ENCODE measurements around the gene BBS9. TPM values are rescaled to one million over a fixed set of nuclear protein-coding genes. Genes with fewer than 3 reads are reported as not detected.

BBS9 gene
- total and polyA plus RNA-seq, 2 of the 4 experiments (the other 2 are of a cell fraction): 7.9 to 9.5 TPM

- Histone ChIP-seq H3K18ac (ENCODE audit: low read depth, low read length) (no peak overlapping the region), H4K20me1 (ENCODE audit: insufficient read depth, low read length) (peaks cover 3% of the 10 kb centered on the region; the same call in 1 of the 2 replicates), H2BK20ac (ENCODE audit: low read depth, low read length) (no peak overlapping the region), H3K4ac (ENCODE audit: low read depth, low read length) (no peak overlapping the region), H2AK5ac (ENCODE audit: low read depth, low read length) (no peak overlapping the region), H2AFZ (replicated peaks; ENCODE audit: low read length, poor library complexity) (no peak overlapping the region), H3K4me2 (ENCODE audit: low read depth, low read length) (no peak overlapping the region), H2BK120ac (ENCODE audit: low read depth, low read length) (no peak overlapping the region), H4K5ac (ENCODE audit: low read depth, low read length) (no peak overlapping the region), H3K27ac (ENCODE audit: insufficient read depth, low read length) (no peak overlapping the region), H3K36me3 (ENCODE audit: control insufficient read depth, insufficient read depth, low read length) (peaks cover 37% of the 10 kb centered on the region), H4K91ac (ENCODE audit: insufficient read depth, low read depth, low read length) (no peak overlapping the region), H2BK5ac (ENCODE audit: low read depth, low read length, poor library complexity, severe bottlenecking) (no peak overlapping the region), H3K9ac (ENCODE audit: low read depth, low read length) (no peak overlapping the region), H3K4me3 (ENCODE audit: insufficient read depth, low read depth, low read length) (no peak overlapping the region), H3K14ac (replicated peaks; ENCODE audit: low read depth, low read length) (no peak overlapping the region), H3K9me1 (ENCODE audit: insufficient read depth, low read length) (peaks cover 4% of the 10 kb centered on the region; the same call in 1 of the 2 replicates), H3K27me3 (ENCODE audit: control insufficient read depth, insufficient read depth, low read length) (no peaks in the 10 kb centered on the region), H2BK15ac (ENCODE audit: low read depth, low read length) (no peak overlapping the region), H3K9me3 (ENCODE audit: control insufficient read depth, insufficient read depth, low read length) (no peaks in the 10 kb centered on the region), H3K4me1 (ENCODE audit: control insufficient read depth, insufficient read depth, low read length) (no peaks in the 10 kb centered on the region), H3K79me1 (ENCODE audit: low read depth in 1 of 2, low read length in 2 of 2) (peaks cover 27 to 38% of the 10 kb centered on the region in 2 experiments), H4K8ac (ENCODE audit: low read depth in 2 of 2, low read length in 2 of 2) (no peak overlapping the region), H3K23ac (ENCODE audit: low read depth, low read length) (no peak overlapping the region), H3K56ac (ENCODE audit: extremely low read depth, insufficient read depth, low read length) (no peak overlapping the region), H2AK9ac (replicated peaks; ENCODE audit: low read depth, low read length, poor library complexity) (no peak overlapping the region)
- ChIA-PET POLR2A (ENCODE audit: unreplicated experiment) (no interaction called here), CTCF (no interaction called here)
- dilution Hi-C loops (cut with HindIII; ENCODE audit: low sequenced_read_pairs, unreplicated experiment) (no loop called here), in situ Hi-C loops (cut with MboI; ENCODE audit: low sequenced_read_pairs) (no loop called here), intact Hi-C loops (cut with micrococcal nuclease) (no loop called here)
- DNase-seq: no peak
- ATAC-seq (ENCODE audit: low read depth): no peak
- no CpG with 5 or more reads among the region's 3 CpGs for WGBS, 2 experiments (ENCODE audit: extremely low coverage in 2 of 2, insufficient read length in 1 of 2)
- no peak for TF ChIP-seq BHLHE40 (IDR thresholded peaks at IDR 0.05; ENCODE audit: low read depth, low read length)
- TF ChIP-seq NFE2L2 (IDR thresholded peaks at IDR 0.05; ENCODE audit: low read depth, low read length): no peak
- TF ChIP-seq POLR2A (IDR thresholded peaks at IDR 0.05; ENCODE audit: low read depth, low read length): no peak
- TF ChIP-seq MAZ (IDR thresholded peaks at IDR 0.05; ENCODE audit: borderline replicate concordance, low read depth, low read length): no peak
- no peak for TF ChIP-seq RAD21 (IDR thresholded peaks at IDR 0.05; ENCODE audit: low read length)
- no peak for TF ChIP-seq CEBPB (IDR thresholded peaks at IDR 0.05; ENCODE audit: low read depth, low read length)
- TF ChIP-seq CTCF (conservative IDR thresholded peaks at IDR 0.05; ENCODE audit: low read depth, low read length): no peak
- TF ChIP-seq SMC3 (IDR thresholded peaks at IDR 0.05; ENCODE audit: low read depth, low read length): no peak
- TF ChIP-seq CHD1 (IDR thresholded peaks at IDR 0.05; ENCODE audit: low read depth, low read length): no peak
- TF ChIP-seq FOS (IDR thresholded peaks at IDR 0.05; ENCODE audit: low read depth, low read length): no peak
- no peak for TF ChIP-seq RCOR1 (IDR thresholded peaks at IDR 0.05; ENCODE audit: insufficient replicate concordance, low read length)
- TF ChIP-seq, protein P1, sequence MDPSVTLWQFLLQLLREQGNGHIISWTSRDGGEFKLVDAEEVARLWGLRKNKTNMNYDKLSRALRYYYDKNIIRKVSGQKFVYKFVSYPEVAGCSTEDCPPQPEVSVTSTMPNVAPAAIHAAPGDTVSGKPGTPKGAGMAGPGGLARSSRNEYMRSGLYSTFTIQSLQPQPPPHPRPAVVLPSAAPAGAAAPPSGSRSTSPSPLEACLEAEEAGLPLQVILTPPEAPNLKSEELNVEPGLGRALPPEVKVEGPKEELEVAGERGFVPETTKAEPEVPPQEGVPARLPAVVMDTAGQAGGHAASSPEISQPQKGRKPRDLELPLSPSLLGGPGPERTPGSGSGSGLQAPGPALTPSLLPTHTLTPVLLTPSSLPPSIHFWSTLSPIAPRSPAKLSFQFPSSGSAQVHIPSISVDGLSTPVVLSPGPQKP (IDR thresholded peaks at IDR 0.05; ENCODE audit: borderline replicate concordance, low read depth, low read length): no peak
- no peak for TF ChIP-seq MXI1 (IDR thresholded peaks at IDR 0.05; ENCODE audit: borderline replicate concordance, low read depth, low read length)
- no peak for TF ChIP-seq RFX5 (IDR thresholded peaks at IDR 0.05; ENCODE audit: low read depth, low read length)
- no peak for TF ChIP-seq MAFK (IDR thresholded peaks at IDR 0.05; ENCODE audit: low read depth, low read length)
- no peak for TF ChIP-seq USF2 (IDR thresholded peaks at IDR 0.05; ENCODE audit: low read depth, low read length)
- no TSS peak for BruUV-seq (replicated peaks)
These were observed 28.6 kb upstream of the BBS9 start for GRCh38 chr7:33100770-33101169.
